Kidney epithelial cell (primary cell): ENCODE measurements around the gene PTPRE. TPM values are rescaled to one million over a fixed set of nuclear protein-coding genes. Genes with fewer than 3 reads are reported as not detected.

ENCODE experiments used
- DNase-seq: peaks from one replicate; pipeline ENCODE4 v3.0.0-alpha.2; 2010; ENCODE audit warnings: low read depth
- H3K27me3 ChIP-seq: 2 replicates; pipeline ENCODE4 v1.6.0; 2011; ENCODE audit warnings: low read length; ENCODE audit not compliant: control insufficient read depth, insufficient read depth
- H3K36me3 ChIP-seq: 2 replicates; pipeline ENCODE4 v1.5.1; 2011; ENCODE audit warnings: low read length; ENCODE audit not compliant: control insufficient read depth, insufficient read depth
- H3K4me3 ChIP-seq: 2 replicates; pipeline ENCODE4 v1.5.1; 2011; ENCODE audit warnings: low read depth, mild to moderate bottlenecking, control low read depth, low read length
- total RNA-seq: library from RNA; depleted of rRNA; stranded (reverse); fragments of >200 nt; gene quantifications from 2 replicates; pipeline ENCODE4 v1.2.3, GENCODE V29; 2015
- TF ChIP-seq, protein P1 (sequence below): IDR thresholded peaks from 2 replicates; pipeline ENCODE4 v1.5.1; 2011; ENCODE audit warnings: mild to moderate bottlenecking, moderate library complexity, low read length, control low read depth, inconsistent platforms; ENCODE audit not compliant: insufficient read depth, poor library complexity, severe bottlenecking

The PTPRE gene
- total RNA-seq, 1 donor from 2014 or later = 10.3 TPM

DNA sequence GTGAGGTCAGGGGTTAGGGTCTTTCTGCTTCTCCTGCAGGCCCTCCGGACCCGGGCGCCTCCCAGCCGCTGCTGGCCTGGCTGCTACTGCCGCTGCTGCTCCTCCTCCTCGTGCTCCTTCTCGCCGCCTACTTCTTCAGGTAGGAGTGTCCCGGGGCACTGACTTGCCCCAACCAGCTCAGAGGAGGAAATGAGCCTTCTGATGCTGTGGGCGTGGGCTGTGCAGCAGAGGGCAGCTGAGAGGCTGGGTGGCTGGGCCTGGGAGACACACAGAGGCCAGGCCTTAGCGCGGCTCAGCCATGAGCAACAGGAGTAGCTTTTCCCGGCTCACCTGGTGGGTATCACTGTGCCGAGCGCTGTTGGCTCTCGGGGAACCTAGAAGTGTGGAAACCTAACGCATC is 140.4 kb downstream of the PTPRE start:
- TF ChIP-seq, protein P1, sequence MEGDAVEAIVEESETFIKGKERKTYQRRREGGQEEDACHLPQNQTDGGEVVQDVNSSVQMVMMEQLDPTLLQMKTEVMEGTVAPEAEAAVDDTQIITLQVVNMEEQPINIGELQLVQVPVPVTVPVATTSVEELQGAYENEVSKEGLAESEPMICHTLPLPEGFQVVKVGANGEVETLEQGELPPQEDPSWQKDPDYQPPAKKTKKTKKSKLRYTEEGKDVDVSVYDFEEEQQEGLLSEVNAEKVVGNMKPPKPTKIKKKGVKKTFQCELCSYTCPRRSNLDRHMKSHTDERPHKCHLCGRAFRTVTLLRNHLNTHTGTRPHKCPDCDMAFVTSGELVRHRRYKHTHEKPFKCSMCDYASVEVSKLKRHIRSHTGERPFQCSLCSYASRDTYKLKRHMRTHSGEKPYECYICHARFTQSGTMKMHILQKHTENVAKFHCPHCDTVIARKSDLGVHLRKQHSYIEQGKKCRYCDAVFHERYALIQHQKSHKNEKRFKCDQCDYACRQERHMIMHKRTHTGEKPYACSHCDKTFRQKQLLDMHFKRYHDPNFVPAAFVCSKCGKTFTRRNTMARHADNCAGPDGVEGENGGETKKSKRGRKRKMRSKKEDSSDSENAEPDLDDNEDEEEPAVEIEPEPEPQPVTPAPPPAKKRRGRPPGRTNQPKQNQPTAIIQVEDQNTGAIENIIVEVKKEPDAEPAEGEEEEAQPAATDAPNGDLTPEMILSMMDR = no peak
- DNase-seq = peak; percentile 78
- no peaks in the 10 kb centered on the region for H3K27me3 ChIP-seq
- no peaks in the 10 kb centered on the region for H3K36me3 ChIP-seq
- H3K4me3 ChIP-seq = peak overlapping the region; percentile 25

DNA sequence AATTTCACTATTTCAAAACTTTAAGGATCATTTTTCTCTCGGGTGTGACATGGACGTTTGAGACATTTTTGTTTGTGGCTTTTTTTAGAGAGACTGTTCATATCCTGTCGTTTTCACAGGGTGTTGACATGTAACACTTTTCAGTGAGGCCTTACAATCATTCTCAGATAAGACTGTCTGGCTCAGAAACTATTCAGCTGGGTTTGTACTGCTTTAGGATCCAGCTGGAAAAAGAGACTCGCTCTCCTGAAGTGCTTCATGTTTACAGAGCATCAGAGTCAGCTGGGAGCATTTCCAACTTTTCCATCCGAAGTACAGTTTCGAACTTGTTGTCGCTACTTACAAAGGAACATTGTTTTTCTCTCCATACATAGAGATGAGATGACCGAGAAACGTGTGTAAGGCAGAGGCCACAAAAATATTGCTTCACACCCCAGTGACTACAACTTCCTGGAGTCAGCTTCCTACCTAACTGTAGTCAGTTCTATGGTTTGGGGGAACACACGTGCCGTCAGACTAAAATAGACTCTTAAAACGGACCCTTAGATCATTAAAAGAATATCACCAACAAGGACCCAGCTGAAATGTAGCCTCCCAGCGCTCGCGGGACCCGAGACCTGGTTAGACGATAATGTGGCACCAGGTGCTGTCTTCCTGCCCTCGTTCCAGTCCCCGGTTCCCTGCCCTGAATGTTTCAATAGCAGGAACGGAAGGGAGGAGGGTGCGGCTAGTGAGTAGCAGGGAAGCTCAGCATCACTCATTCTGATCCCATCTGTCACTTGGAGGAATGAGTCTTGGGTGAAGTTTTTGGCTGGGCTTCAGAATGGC is 141.3 kb downstream of the PTPRE start:
- DNase-seq = no peak
- Histone ChIP-seq H3K27me3 (no peaks in the 10 kb centered on the region), H3K36me3 (no peaks in the 10 kb centered on the region), H3K4me3 (no peak overlapping the region)
- TF ChIP-seq, protein P1 = no peak

DNA sequence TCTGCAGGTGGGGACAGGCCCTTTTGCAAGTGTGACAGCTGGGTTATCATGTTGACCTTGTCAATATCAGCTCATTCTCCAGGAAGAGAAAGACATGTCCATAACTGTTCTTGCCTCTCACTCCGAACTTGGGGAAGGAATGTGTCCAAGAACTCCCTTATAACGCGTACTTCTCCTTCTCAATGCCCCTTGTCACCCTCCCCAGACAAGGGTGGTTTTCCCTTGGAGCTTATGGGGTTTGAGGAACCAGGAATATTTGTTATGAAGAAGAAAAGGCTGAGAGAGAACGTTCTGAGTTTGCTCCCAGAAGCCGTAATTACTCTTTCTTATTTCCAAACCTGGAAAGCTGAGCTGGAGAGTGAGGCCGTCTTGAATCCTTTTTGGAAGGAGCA is 141.9 kb downstream of the PTPRE start:
- Histone ChIP-seq H3K4me3 (no peak overlapping the region), H3K36me3 (no peaks in the 10 kb centered on the region), H3K27me3 (no peaks in the 10 kb centered on the region)
- TF ChIP-seq, protein P1 = no peak
- no peak for DNase-seq

- DNase-seq = no peak
- H3K36me3 ChIP-seq = no peaks in the 10 kb centered on the region
Measured at GRCh38 chr10:128049226-128050120, 142.6 kb downstream of the PTPRE start.

DNA sequence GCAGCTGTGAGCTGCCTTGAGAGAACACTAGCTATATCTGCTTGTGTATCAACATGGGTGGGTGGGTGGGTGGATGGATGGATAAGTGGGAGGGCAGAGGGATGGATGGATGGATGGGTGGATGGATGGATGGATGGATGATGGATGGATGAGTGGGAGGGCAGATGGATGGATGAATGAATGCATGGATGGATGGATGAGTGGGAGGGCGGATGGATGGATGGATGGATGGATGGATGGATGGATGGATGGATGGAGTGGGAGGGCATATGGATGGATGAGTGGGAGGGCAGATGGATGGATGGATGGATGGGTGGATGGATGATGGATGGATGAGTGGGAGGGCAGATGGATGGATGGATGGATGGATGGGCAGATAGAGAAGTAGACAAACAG is 143.2 kb downstream of the PTPRE start:
- Histone ChIP-seq H3K36me3 (no peaks in the 10 kb centered on the region), H3K4me3 (no peak overlapping the region), H3K27me3 (no peaks in the 10 kb centered on the region)
- DNase-seq = no peak
- TF ChIP-seq, protein P1 = no peak

More at GRCh38 chr10:128049226-128050120, 142.6 kb downstream of the PTPRE start:
- TF ChIP-seq, protein P1 = no peak
- Histone ChIP-seq H3K4me3 (no peak overlapping the region), H3K27me3 (no peaks in the 10 kb centered on the region)
